NCI-H2196 (cell line): Measurements from ENCODE around the gene VPS37B.

Experiments used
- DNase-seq: peaks from one replicate; lab custom pipeline; 2025; ENCODE audit not compliant: unreplicated experiment; lab: John Stamatoyannopoulos, UW

The VPS37B gene

DNA sequence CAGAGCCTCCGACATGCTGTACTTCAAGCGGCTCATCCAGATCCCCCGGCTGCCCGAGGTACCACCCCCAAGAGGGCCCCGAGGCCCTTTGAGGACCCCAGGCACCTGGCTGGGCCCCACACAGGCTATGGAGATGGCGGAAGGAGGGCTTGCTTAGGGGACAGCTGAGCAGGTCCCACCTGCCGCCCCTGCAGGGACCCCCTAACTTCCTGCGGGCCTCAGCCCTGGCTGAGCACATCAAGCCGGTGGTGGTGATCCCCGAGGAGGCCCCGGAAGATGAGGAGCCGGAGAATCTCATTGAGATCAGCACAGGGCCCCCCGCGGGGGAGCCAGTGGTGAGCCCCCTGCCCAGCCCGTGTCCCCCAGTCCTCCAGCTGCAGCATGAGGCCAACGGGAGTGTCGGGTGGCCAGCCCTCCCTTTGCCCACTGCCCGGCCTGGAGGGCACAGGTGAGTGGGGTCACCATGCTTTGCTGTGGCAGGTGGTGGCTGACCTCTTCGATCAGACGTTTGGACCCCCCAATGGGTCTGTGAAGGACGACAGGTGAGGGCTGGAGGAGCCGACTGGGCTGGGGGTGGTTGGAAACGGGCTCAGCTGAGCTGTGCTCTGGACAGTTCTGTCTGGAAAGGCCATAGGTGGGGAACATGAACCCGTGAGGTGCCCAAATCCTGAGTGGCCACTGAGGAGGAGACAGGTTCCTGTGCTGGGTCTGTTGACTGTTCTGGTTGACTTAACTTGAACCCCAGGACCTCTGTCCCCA, 40.7 kb downstream of the VPS37B start:
- no peak for DNase-seq

DNA sequence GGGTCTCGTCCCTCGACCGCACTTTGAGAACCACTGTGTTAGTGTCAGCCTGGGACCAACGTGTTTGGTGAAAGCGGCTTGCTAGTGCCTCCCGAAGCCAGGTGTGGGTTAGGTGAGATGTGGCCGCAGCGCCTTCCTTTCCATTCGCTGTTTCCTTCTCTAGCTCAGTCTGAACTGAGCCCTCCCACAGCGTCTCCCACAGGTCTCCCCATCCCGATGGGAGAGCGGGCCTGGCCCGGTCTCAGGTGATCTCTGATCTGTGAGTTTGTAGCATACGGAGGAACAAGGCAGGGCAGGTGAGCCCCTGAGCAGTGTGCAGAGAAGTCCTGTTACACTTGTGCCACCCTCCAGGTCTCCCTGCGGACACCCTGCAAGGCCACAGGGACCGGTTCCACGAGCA, 41.4 kb downstream of the VPS37B start:
- DNase-seq, result no peak

DNA sequence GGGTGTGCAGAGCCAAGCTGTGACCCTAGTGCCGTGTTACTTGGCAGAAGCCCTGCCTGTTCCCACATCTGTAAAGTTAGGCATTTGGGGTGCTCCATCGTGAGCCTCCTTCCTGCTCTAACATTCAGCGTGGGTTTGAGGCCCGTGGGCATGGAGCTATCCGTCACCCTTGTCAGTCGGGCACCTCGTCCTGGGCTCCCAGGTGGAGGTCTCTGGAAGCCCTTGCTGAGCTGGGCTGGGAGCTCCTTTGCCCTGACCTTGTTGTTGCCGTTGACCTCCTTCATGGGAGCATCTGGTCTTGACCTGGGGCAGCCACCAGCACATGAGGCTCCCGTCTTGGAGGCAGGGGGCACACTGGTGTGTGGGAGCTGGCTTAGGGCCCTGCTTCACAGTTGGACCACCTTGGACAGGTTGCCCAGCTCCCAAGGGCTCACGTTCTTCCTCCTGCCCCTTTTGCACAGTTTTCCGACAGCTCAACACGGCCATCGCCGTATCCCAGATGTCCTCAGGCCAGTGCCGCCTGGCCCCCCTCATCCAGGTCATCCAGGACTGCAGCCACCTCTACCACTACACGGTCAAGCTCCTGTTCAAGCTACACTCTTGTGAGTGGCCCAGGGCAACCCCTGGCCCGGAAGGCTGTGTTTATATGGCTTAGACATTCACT, 42.2 kb downstream of the VPS37B start:
- DNase-seq, result no peak

DNA sequence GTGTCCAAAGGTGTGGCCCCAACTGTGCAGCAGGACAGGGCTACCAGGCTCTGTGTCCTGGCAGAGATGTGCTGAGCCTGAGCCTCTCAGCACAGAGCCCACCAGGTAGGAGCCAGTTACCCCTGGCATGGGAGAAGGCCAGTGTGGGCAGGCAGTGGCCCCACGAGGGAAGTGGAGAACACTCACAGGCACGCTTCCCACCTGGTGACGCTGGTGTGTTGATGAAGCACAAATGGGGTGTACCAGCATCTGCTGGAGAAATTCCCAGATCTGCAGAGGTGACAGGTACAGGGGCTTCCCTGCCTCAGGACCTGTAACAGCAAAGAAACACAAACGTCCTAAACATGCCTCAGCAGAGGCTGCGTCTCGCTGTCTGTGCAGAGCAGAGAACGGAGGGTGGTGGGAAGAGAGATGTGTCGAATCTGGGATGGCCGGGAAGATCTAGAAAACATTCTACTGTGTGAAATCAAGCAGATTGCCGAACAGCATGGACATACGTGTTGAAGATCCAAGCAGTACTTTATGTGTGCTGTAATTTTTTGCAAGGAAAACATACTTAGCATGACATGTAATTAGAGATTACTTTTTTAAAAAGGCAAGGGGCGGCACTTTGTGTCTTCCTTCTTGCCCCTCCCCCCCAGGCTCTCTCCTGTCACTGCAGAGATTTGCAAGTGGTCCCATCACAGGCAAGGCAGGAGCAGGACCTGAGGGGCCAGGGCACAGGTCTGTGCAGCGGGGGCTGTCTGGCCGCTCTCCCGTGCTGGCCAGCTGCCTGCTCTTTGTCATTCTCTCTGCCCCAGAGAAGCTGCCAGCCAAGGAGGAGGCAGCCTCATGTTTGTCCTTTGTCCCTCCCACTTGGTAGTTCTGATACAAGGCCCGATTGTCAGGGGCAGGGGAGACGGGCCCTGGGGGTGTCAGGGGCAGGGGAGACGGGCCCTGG, 43.3 kb downstream of the VPS37B start:
- no peak for DNase-seq

GRCh38 chr12:122851820-122852219, 44.1 kb downstream of the VPS37B start:
- DNase-seq, result no peak

GRCh38 chr12:122850695-122851350, 45.1 kb downstream of the VPS37B start:
- no peak for DNase-seq

DNA sequence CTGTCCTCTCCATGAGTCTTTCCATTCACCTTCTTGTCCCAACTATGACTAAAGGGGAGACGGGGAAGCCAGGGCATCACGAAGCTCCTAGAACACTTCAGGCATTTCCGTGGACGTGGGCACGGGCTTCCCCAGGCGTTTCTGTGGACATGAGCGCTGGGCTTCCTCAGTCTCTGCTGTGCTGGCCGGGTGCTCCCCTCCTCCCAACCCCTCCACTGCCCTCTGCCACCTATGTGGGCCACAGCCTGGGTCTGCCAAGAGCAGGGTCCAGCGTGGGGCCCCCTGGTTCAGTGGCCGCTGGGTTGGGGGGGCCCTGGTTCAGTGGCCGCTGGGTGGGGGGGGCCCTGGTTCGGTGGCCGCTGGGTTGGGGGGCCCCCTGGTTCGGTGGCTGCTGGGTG, 45.9 kb downstream of the VPS37B start:
- no peak for DNase-seq

DNA sequence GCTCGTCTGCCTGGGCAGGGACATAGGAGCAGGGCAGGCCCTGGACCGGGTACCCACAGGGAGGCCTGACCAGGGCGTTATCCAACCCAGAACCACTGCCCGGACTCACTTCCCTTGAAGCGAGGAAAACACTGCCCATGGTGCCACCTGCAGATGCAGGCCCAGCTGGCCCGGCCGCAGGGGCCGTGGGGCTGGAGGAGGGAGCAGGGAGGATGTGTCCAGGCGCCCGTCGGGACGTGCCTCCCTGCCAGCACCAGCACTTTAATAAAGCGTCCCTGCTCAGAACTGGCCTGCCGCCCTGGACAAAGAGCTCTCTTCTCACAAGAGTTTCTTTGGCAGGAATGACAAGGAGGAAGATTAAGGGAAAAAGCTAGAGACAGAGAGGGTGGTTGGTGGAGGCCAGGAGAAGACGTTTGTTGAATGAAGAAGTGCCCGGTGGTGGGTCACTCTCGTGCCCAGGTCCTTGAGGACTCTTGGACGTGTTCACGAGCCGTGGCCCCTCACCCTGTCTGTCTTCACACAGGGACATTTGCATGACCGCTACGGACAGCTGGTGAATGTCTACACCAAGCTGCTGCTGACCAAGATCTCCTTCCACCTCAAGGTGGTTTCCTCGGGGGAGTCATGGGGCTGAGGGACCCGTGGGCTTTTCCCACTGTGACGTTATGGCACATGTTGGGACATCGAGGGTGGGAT, 46.4 kb downstream of the VPS37B start:
- DNase-seq, result no peak

- no peak for DNase-seq
Measured at GRCh38 chr12:122848471-122849351, 47.2 kb downstream of the VPS37B start.

DNA sequence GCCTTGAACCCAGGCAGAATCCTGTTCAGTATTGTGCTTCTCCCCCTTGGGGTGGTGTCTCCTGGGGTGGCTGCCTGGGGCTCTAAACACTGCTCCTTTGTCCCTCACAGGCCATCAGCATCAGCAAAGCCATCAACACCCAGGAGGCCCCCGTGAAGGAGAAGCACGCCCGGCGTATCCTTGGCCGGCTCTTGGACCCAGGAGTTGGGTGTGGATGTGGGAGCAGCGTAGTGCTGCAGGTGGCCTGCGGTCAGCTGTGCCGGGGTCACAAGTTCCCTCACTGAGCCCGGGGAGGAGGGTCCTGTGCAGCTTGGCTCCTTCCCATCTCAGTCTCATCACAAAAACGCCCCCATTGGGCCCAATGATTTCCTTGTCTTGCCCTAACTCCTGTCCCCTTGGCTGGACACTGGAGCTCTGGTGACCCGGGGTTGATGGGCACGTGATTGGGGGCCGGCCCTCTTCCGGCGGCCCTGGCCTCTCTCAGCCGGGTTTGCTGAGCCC, 48.0 kb downstream of the VPS37B start:
- no peak for DNase-seq

- DNase-seq, result no peak
Measured at GRCh38 chr12:122847516-122847836, 48.4 kb downstream of the VPS37B start.

GRCh38 chr12:122846622-122847515, 49.1 kb downstream of the VPS37B start:
- no peak for DNase-seq

DNA sequence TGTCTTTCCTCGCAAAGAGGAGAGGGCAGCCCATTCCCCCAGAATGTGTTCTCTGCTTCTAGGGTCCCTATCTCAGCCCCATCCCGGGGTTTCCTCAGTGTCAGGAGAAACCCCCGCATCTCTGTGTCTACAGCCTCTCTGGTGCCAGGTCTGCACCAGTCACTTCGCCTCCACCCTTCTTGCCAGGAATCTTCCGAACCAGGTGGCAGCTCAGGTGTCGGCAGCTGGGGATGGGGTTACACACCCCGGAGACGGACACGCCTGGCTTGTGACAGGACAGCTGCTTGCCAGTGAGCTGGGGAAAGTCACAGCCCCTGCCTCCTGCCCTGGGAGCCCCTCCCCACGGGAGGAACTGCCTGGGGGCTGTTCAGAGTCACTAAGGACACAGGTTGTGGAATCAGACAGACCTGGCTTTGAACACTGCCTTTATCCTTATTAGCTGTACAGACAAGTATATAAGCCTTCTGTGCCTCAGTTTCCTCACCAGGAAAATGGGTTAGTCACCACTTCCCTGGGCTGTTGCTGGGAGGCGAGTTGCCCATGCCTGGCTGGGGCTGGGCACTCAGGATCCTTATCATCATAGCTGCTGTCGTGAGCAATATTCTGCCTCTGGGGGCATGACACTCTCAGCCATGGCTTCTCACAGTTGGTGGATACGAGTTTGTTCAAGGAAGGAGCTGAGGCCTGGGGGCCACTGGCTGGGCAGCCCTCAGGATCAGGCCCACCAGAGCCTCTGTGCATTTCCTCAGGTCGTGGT, 49.9 kb downstream of the VPS37B start:
- peak; percentile 43 for DNase-seq

- DNase-seq, result no peak
Measured at GRCh38 chr12:122845041-122845864, 50.7 kb downstream of the VPS37B start.

- no peak for DNase-seq
Measured at GRCh38 chr12:122844366-122844971, 51.5 kb downstream of the VPS37B start.

DNA sequence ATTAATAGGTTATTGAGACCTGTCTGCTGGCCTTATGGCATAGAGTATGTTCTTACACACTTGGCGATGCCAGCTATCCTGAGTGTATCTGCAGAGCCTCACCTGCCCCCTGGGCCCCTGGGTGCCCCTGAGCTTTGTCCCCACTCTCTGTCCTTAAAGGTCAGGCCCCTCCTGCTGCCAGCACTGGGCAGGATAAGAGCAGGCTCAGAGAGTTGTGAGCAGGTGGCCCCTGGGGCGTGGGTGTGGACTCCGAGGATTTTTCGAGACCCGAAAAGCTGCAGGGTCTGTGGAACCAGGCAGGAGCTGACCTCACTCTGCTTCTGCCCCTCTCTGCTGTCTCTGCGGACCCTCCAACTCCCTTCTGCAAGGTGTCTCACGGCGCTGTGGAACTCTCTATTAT, 52.5 kb downstream of the VPS37B start:
- DNase-seq, result no peak
